ENCODE data around the gene ARHGAP6. TPM values are rescaled to one million over a fixed set of nuclear protein-coding genes. Genes with fewer than 3 reads are reported as not detected.

ARHGAP6 gene
- total and polyA plus RNA-seq, 2 experiments from 2014 or later, result 0.08 to 0.54 TPM

DNA sequence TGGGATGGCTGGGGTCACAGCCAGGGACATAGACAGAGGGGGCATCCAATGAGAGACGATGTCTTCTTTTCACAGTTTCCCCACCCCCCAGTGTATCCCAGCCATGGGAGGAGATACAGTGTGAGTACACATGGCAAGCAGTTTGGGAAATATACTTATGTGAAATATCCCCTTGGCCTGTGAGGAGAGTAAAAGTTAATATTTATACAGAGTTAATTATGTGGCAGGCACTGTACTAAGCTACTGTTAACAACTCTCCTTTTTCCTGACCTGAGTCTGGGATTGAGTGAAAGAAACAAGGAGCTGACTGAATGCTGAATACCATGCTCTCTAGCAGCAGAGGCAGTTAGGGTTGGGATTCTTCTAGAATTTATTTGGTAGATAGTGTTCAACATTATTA, 519.3 kb downstream of the ARHGAP6 start:
- no peaks in the 10 kb centered on the region for H3K9me3 ChIP-seq (ENCODE audit: low read depth)
- no peak overlapping the region for H3K27ac ChIP-seq
- H3F3A ChIP-seq (ENCODE audit: insufficient read depth), result no peaks in the 10 kb centered on the region
- in situ Hi-C loops (cut with MboI), result loop anchor here (10.0 to 25.0 kb wide), 2 partner anchors 378 to 616 kb away; partner anchors contain the start of gene MSL3
- 100% methylated on average over 1 of the region's 1 CpG; no CpG with 5 or more reads in 1 of the 2 experiments for WGBS, 2 experiments (ENCODE audit: low coverage in 1 of 2, low lambda C conversion rate in 2 of 2, missing lambda C conversion rate in 2 of 2)
- H3K79me2 ChIP-seq (ENCODE audit: insufficient read depth), result no peaks in the 10 kb centered on the region
- H3K4me3 ChIP-seq, result no peak overlapping the region
- no peak for DNase-seq
- H3K9ac ChIP-seq, result no peak overlapping the region
- no peaks in the 10 kb centered on the region for H3K9me2 ChIP-seq (ENCODE audit: insufficient read depth)
- H3K36me3 ChIP-seq (ENCODE audit: low read depth), result no peaks in the 10 kb centered on the region
- H2AFZ ChIP-seq, result no peak overlapping the region
- no peak overlapping the region for H3K4me2 ChIP-seq (ENCODE audit: unreplicated experiment)
- H4K20me1 ChIP-seq (ENCODE audit: insufficient read depth), result no peaks in the 10 kb centered on the region
- no peaks in the 10 kb centered on the region for H3K4me1 ChIP-seq (ENCODE audit: insufficient read depth)
- H3K27me3 ChIP-seq (replicated peaks; ENCODE audit: insufficient read depth), result no peaks in the 10 kb centered on the region
- TF ChIP-seq EZH2 (IDR thresholded peaks at IDR 0.05; ENCODE audit: insufficient read depth, poor library complexity, severe bottlenecking) (no peak), EZH2phosphoT487 (IDR thresholded peaks at IDR 0.05; ENCODE audit: insufficient read depth, low read depth) (no peak)

DNA sequence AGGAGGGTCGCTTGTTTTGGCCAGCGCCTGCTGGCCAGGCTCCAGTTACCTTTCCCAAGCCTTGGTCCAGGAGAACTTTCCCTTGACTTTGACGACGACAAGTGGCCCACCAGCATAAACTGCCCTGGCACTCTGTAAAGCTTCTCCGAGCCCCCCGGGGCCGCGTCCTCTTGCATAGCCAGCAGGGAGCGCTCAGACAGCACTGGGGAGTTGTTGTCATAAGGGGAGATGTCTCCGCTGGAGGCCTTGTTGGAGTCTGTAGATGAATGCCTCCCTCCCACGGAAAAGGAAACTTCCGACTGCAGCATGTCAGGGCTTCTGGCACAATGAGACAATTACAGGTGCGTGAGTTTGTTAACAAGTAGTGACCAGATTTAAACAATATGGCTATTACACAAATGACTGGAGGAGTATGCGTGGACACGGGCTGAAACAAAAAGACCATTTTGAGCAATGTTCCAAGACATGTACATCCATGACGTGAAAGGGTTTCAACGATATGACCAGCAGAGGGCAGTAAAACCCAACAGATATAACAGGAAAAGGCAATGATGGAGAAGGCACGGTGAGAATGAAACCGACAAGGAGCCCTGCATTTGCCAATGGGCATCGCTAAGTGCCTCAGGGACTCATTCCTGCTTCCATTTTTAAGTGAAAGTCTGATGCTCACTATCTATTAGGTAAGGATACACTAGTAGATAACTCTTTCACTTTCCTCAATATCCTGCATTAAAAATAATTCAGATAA, 521.6 kb downstream of the ARHGAP6 start:
- no peaks in the 10 kb centered on the region for H4K20me1 ChIP-seq (ENCODE audit: insufficient read depth)
- H3K36me3 ChIP-seq (ENCODE audit: low read depth), result no peaks in the 10 kb centered on the region
- peak overlapping the region; percentile 70 for H3K4me2 ChIP-seq (ENCODE audit: unreplicated experiment)
- H2AFZ ChIP-seq, result peak overlapping the region; percentile 64; the same call in 1 of the 2 replicates
- H3K27ac ChIP-seq, result no peak overlapping the region
- no peak overlapping the region for H3K9ac ChIP-seq
- no peaks in the 10 kb centered on the region for H3K9me3 ChIP-seq (ENCODE audit: low read depth)
- TF ChIP-seq EZH2 (IDR thresholded peaks at IDR 0.05; ENCODE audit: insufficient read depth, poor library complexity, severe bottlenecking) (no peak), EZH2phosphoT487 (IDR thresholded peaks at IDR 0.05; ENCODE audit: insufficient read depth, low read depth) (no peak)
- no peaks in the 10 kb centered on the region for H3K27me3 ChIP-seq (replicated peaks; ENCODE audit: insufficient read depth)
- H3K4me3 ChIP-seq, result no peak overlapping the region
- in situ Hi-C loops (cut with MboI), result loop anchor here (10.0 to 25.0 kb wide), 2 partner anchors 381 to 618 kb away; partner anchors contain the start of gene MSL3
- no peaks in the 10 kb centered on the region for H3K79me2 ChIP-seq (ENCODE audit: insufficient read depth)
- no peaks in the 10 kb centered on the region for H3K4me1 ChIP-seq (ENCODE audit: insufficient read depth)
- no peaks in the 10 kb centered on the region for H3K9me2 ChIP-seq (ENCODE audit: insufficient read depth)
- DNase-seq, result peak; percentile 74
- 26 to 39% methylated on average over 13 to 19 of the region's 20 CpGs for WGBS, 2 experiments (ENCODE audit: low coverage in 1 of 2, low lambda C conversion rate in 2 of 2, missing lambda C conversion rate in 2 of 2)
- H3F3A ChIP-seq (ENCODE audit: insufficient read depth), result no peaks in the 10 kb centered on the region

GRCh38 chrX:11138498-11139390, 527.0 kb downstream of the ARHGAP6 start:
- H3K36me3 ChIP-seq (ENCODE audit: low read depth), result no peaks in the 10 kb centered on the region
- H3K79me2 ChIP-seq (ENCODE audit: insufficient read depth), result no peaks in the 10 kb centered on the region
- no peaks in the 10 kb centered on the region for H3K9me2 ChIP-seq (ENCODE audit: insufficient read depth)
- H3K4me3 ChIP-seq, result no peak overlapping the region
- in situ Hi-C loops (cut with MboI), result loop anchor here (25.0 kb wide), 1 partner anchor 624 kb away; the partner anchor contains the start of gene MSL3
- H3K27ac ChIP-seq, result no peak overlapping the region
- H3K4me1 ChIP-seq (ENCODE audit: insufficient read depth), result no peaks in the 10 kb centered on the region
- H3K4me2 ChIP-seq (ENCODE audit: unreplicated experiment), result no peak overlapping the region
- no peak overlapping the region for H2AFZ ChIP-seq
- TF ChIP-seq EZH2phosphoT487 (IDR thresholded peaks at IDR 0.05; ENCODE audit: insufficient read depth, low read depth) (no peak), EZH2 (IDR thresholded peaks at IDR 0.05; ENCODE audit: insufficient read depth, poor library complexity, severe bottlenecking) (no peak)
- no peaks in the 10 kb centered on the region for H3K9me3 ChIP-seq (ENCODE audit: low read depth)
- H3F3A ChIP-seq (ENCODE audit: insufficient read depth), result no peaks in the 10 kb centered on the region
- no peak for DNase-seq
- H3K9ac ChIP-seq, result no peak overlapping the region
- no peaks in the 10 kb centered on the region for H4K20me1 ChIP-seq (ENCODE audit: insufficient read depth)
- H3K27me3 ChIP-seq (replicated peaks; ENCODE audit: insufficient read depth), result no peaks in the 10 kb centered on the region
- 84 to 86% methylated on average over 12 to 42 of the region's 56 CpGs for WGBS, 2 experiments (ENCODE audit: low coverage in 1 of 2, low lambda C conversion rate in 2 of 2, missing lambda C conversion rate in 2 of 2)

DNA sequence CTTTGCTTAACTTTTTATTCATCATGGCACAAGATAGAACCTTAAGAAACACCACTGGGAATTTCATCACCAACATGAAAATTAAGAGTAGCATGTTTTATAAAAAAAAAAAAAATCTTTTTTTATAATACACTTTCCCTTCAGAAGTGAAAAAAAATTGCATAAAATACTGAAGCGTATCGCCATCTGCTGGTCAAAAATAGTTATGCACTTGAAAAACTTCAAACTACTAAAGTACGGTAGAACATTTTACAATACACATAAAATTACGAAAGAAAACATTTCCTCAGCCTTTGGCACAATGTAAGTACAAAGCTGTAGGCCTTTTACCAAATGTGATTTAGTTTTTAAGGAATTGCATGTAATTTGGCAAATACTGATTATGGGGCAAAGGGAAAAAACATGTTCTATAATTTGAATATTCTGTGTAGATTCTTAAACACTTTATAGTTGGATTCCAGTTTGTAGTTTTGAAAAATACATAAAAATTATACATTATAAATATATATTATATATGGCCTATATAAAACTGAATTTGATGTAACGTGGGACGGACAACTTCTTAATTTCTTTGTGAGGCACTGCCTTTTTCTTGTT, 528.1 kb downstream of the ARHGAP6 start:
- Histone ChIP-seq H3K27ac (no peak overlapping the region), H3K36me3 (ENCODE audit: low read depth) (no peaks in the 10 kb centered on the region), H3K4me3 (no peak overlapping the region), H3K4me1 (ENCODE audit: insufficient read depth) (no peaks in the 10 kb centered on the region), H3K4me2 (ENCODE audit: unreplicated experiment) (no peak overlapping the region), H3F3A (ENCODE audit: insufficient read depth) (no peaks in the 10 kb centered on the region), H3K9ac (no peak overlapping the region), H4K20me1 (ENCODE audit: insufficient read depth) (no peaks in the 10 kb centered on the region), H2AFZ (no peak overlapping the region), H3K79me2 (ENCODE audit: insufficient read depth) (no peaks in the 10 kb centered on the region), H3K9me3 (ENCODE audit: low read depth) (no peaks in the 10 kb centered on the region), H3K9me2 (ENCODE audit: insufficient read depth) (no peaks in the 10 kb centered on the region), H3K27me3 (replicated peaks; ENCODE audit: insufficient read depth) (no peaks in the 10 kb centered on the region)
- TF ChIP-seq EZH2 (IDR thresholded peaks at IDR 0.05; ENCODE audit: insufficient read depth, poor library complexity, severe bottlenecking), result no peak
- TF ChIP-seq EZH2phosphoT487 (IDR thresholded peaks at IDR 0.05; ENCODE audit: insufficient read depth, low read depth), result no peak
- WGBS, 2 experiments (ENCODE audit: low coverage in 1 of 2, low lambda C conversion rate in 2 of 2, missing lambda C conversion rate in 2 of 2), result 6 to 9% methylated on average over 6 of the region's 6 CpGs
- in situ Hi-C loops (cut with MboI), result loop anchor here (25.0 kb wide), 1 partner anchor 625 kb away; the partner anchor contains the start of gene MSL3
- DNase-seq, result peak; percentile 44

All from GM23248 (cell line).